HepG2 (cell line): ENCODE results near the gene GUK1. TPM values are rescaled to one million over a fixed set of nuclear protein-coding genes. Genes with fewer than 3 reads are reported as not detected.

ENCODE experiments used
- AKNA ChIP-seq: sonication (generic); formaldehyde crosslinking; IDR thresholded peaks from 2 replicates; pipeline ENCODE4 v1.4.0; 2020; ENCODE audit warnings: missing genetic modification reagents, borderline replicate concordance
- ARID4A ChIP-seq: sonication (generic); formaldehyde crosslinking; IDR thresholded peaks from 2 replicates; pipeline ENCODE4 v1.5.0; 2020; ENCODE audit warnings: mild to moderate bottlenecking, missing genetic modification reagents, borderline replicate concordance
- DPF2 ChIP-seq: sonication (generic); formaldehyde crosslinking; IDR thresholded peaks from 2 replicates; pipeline ENCODE4 v1.4.0; 2020; ENCODE audit warnings: mild to moderate bottlenecking, low read depth, missing genetic modification reagents, borderline replicate concordance
- E2F1 ChIP-seq: sonication (generic); formaldehyde crosslinking; IDR thresholded peaks from 2 replicates; pipeline ENCODE4 v1.5.0; 2020; ENCODE audit warnings: missing genetic modification reagents
- GABPA ChIP-seq, 2 experiments: IDR thresholded peaks; 2 replicates each; pipeline ENCODE4 v1.6.1; 2011 to 2016; ENCODE audit warnings: low read depth in 2 of 2, low read length in 1 of 2, missing biosample characterization in 1 of 2, missing genetic modification characterization in 1 of 2
- MIXL1 ChIP-seq: IDR thresholded peaks from 2 replicates; pipeline ENCODE4 v1.6.1; 2016
- NBN ChIP-seq: fragments of 450-650 bp; conservative IDR thresholded peaks from 2 replicates; pipeline ENCODE4 v1.6.1; 2017
- NRL ChIP-seq: sonication (generic); formaldehyde crosslinking; IDR thresholded peaks from 2 replicates; pipeline ENCODE4 v1.5.0; 2020; ENCODE audit warnings: missing genetic modification reagents, mild to moderate bottlenecking, moderate library complexity, borderline replicate concordance
- SP1 ChIP-seq, 2 experiments: fragments of 450-650 bp in 1 of 2; sonication (generic) in 1 of 2; formaldehyde crosslinking in 1 of 2; IDR thresholded peaks; 2 replicates each; pipeline versions ENCODE4 v1.4.0 to v1.6.1; 2016 to 2020; ENCODE audit warnings: missing genetic modification reagents in 1 of 2
- SSRP1 ChIP-seq: IDR thresholded peaks from 2 replicates; pipeline ENCODE4 v1.6.1; 2016; ENCODE audit warnings: control low read depth
- ZBTB2 ChIP-seq: sonication (generic); formaldehyde crosslinking; IDR thresholded peaks from 2 replicates; pipeline ENCODE4 v1.8.0; 2022; ENCODE audit warnings: low read depth, missing genetic modification reagents
- ZFP90 ChIP-seq: sonication (generic); formaldehyde crosslinking; IDR thresholded peaks from 2 replicates; pipeline ENCODE4 v1.8.0; 2022; ENCODE audit warnings: missing genetic modification reagents, mild to moderate bottlenecking, inconsistent platforms, borderline replicate concordance
- ZNF383 ChIP-seq: sonication (generic); formaldehyde crosslinking; IDR thresholded peaks from 2 replicates; pipeline ENCODE4 v1.4.0; 2020; ENCODE audit warnings: missing genetic modification reagents, mild to moderate bottlenecking, borderline replicate concordance
- ZNF547 ChIP-seq: sonication (generic); formaldehyde crosslinking; IDR thresholded peaks from 2 replicates; pipeline ENCODE4 v1.5.1; 2020; ENCODE audit warnings: mild to moderate bottlenecking, missing genetic modification reagents
- ZNF550 ChIP-seq: sonication (generic); formaldehyde crosslinking; IDR thresholded peaks from 2 replicates; pipeline ENCODE4 v1.4.0; 2020; ENCODE audit warnings: mild to moderate bottlenecking, missing genetic modification reagents, borderline replicate concordance
- ZNF629 ChIP-seq: sonication (generic); formaldehyde crosslinking; conservative IDR thresholded peaks from 2 replicates; pipeline ENCODE4 v1.5.0; 2020; ENCODE audit warnings: missing genetic modification reagents
- polyA plus RNA-seq, 8 experiments: library from polyadenylated mRNA; depleted of rRNA in 3 of 8; stranded (reverse) in 7 of 8; unstranded in 1 of 8; fragments of >200 nt; fragmentation: Illumina TruSeq in 4 of 8; extraction: Trizol in 4 of 8; gene quantifications; 2 replicates each; pipeline versions ENCODE4 v1.2.1 to v1.2.3, GENCODE V29; 2011 to 2016; ENCODE audit warnings: low read depth in 4 of 8, missing spikeins in 1 of 8, mixed read lengths in 1 of 8; ENCODE audit not compliant: insufficient read depth in 1 of 8
- total RNA-seq, 5 experiments: library from RNA; depleted of rRNA; stranded (reverse); fragments of >200 nt; fragmentation: Illumina TruSeq; extraction: Trizol; gene quantifications; 2 replicates each; pipeline ENCODE4 v1.2.3, GENCODE V29; 2016; ENCODE audit warnings: low read depth in 1 of 5

Gene GUK1
- total and polyA plus RNA-seq, 2 of the 13 experiments (the other 11 are each of a cell fraction or from before 2014, with no cell fraction given) = 116 to 154 TPM

GRCh38 chr1:228102791-228103620 is 37.1 kb upstream of the GUK1 start, which contains the start of gene C1orf35 (continued):
- TF ChIP-seq ARID4A (peak; percentile 98), MIXL1 (CRISPR knock-in tag) (peak; percentile 48; the same call in 1 of the 2 replicates), ZNF629 (CRISPR knock-in tag) (no peak; the same call in 1 of the 2 replicates), DPF2 (CRISPR knock-in tag) (no peak), ZNF547 (peak; percentile 69), NRL (CRISPR knock-in tag) (peak; percentile 75), ZNF383 (CRISPR knock-in tag) (no peak; the same call in 1 of the 2 replicates), ZFP90 (CRISPR knock-in tag) (peak; percentile 76), ZNF550 (peak; percentile 48; the same call in 1 of the 2 replicates), ZBTB2 (CRISPR knock-in tag) (peak; percentile 72), SSRP1 (CRISPR knock-in tag) (no peak; the same call in 1 of the 2 replicates), E2F1 (CRISPR knock-in tag) (peak; percentile 98), SP1 (IDR thresholded peaks at IDR 0.05) (no peak), SP1 (CRISPR knock-in tag; IDR thresholded peaks at IDR 0.05) (peak; percentile 97), NBN (no peak), AKNA (CRISPR knock-in tag) (no peak), GABPA (IDR thresholded peaks at IDR 0.05; ENCODE audit: low read depth, low read length) (no peak), GABPA (CRISPR knock-in tag; IDR thresholded peaks at IDR 0.05; ENCODE audit: low read depth) (no peak)
